Measurements from ENCODE around the gene MPG. TPM values are rescaled to one million over a fixed set of nuclear protein-coding genes. Genes with fewer than 3 reads are reported as not detected.
"Not testable (repeated sequence)": the region's sequence is repeated elsewhere in the genome, so short reads cannot be mapped to it uniquely, and the experiment has no call there.

Gene MPG, protein sequence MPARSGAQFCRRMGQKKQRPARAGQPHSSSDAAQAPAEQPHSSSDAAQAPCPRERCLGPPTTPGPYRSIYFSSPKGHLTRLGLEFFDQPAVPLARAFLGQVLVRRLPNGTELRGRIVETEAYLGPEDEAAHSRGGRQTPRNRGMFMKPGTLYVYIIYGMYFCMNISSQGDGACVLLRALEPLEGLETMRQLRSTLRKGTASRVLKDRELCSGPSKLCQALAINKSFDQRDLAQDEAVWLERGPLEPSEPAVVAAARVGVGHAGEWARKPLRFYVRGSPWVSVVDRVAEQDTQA
- total RNA-seq, result 10 to 100 TPM; 45.8 to 48.1 TPM

DNA sequence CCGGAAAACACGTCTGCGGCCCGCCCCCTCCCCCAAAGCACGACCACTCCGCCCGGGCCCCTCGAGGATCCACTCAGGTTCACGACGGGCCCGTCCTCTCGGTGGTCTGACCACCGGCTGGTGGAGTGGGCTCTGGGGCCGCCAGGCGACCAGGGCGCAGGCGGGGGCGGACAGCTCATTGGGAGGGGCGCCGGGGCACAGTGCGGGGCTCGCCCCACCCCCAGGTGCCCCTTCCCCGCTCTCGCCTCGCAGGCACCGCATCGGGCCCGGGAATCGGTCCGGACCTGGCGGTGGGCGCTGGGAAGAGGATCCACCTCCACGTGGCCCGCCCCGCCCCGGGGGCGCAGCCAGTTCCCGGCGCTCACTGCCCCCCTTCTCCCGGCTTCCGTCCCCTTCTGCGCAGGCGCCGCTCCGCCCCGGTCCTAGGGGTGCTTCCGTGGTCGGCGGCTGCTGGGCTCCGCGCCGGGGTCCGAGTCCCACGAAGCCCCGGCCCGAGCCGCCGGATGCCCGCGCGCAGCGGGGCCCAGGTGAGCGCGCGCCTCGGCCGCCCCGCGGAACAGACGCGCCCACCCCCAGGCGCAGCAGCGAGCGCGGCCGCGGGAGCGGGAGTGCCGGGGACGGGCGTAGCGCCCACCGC is at the start of gene MPG:
Gene MPG (plus strand): TSS at position 419 of the 637 bp plus-strand sequence. CDS start 85 bp downstream, at position 504.
- peaks cover 5% of the 10 kb centered on the region for H3K36me3 Mint-ChIP-seq
- POLR2A ChIA-PET, result interaction anchor here (0.7 to 1.6 kb wide), 7 partner anchors 12 to 491 kb away, joined by 3 to 10 read pairs (median 3); partner anchors contain the start of genes POLR3K and SNRNP25

DNA sequence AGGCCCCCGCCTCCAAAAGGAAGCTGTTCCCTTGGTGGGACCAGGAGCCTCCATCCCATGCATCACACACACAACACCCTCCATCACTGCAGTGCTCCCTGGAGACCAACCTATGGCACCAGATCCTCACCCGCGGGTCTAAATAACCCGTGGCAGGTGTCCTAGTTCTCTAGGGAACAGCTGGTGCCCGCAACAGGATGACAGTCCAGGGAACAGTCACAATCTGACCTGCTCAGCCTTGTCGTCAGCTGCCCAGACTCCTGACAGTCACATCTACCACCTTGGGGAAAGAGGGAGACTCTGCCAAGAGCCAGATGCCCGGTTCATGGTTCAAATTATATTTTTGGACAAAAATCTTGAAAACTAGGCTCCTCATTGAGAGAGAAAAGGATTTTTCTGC is 47.4 kb upstream of the MPG start:
- H3K36me3 Mint-ChIP-seq; H3K27ac Mint-ChIP-seq; H3K27me3 Mint-ChIP-seq; DNase-seq; ATAC-seq (ENCODE audit: low read depth); H3K4me1 Mint-ChIP-seq; POLR2A ChIA-PET; H3K4me3 Mint-ChIP-seq; H3K9me3 Mint-ChIP-seq: not testable (repeated sequence)

More for the DNA sequence above, at the start of gene MPG:
- Mint-ChIP-seq H3K9me3 (no peaks in the 10 kb centered on the region), H3K27ac (peak within 1 kb of the TSS; percentile 84), H3K27me3 (peaks cover 24% of the 10 kb centered on the region), H3K4me3 (peak within 1 kb of the TSS; percentile 89), H3K4me1 (peaks cover 18% of the 10 kb centered on the region)
- ATAC-seq (ENCODE audit: low read depth) (peak; percentile 75), DNase-seq (peak; percentile 91)

- POLR2A ChIA-PET; H3K27ac Mint-ChIP-seq; H3K27me3 Mint-ChIP-seq; H3K4me3 Mint-ChIP-seq; H3K36me3 Mint-ChIP-seq; DNase-seq; H3K9me3 Mint-ChIP-seq; ATAC-seq (ENCODE audit: low read depth): not testable (repeated sequence)
- peaks cover 12% of the 10 kb centered on the region for H3K4me1 Mint-ChIP-seq
These were observed 44.7 kb upstream of the MPG start for GRCh38 chr16:33154-33876.

- Mint-ChIP-seq H3K9me3 (no peaks in the 10 kb centered on the region), H3K4me1 (peaks cover 17% of the 10 kb centered on the region), H3K27ac (peak overlapping the region; percentile 76), H3K4me3 (no peak overlapping the region), H3K27me3 (no peaks in the 10 kb centered on the region), H3K36me3 (peaks cover 2% of the 10 kb centered on the region)
- ATAC-seq (ENCODE audit: low read depth) (no peak), DNase-seq (no peak)
- POLR2A ChIA-PET, result no interaction called here
These were observed 44.0 kb upstream of the MPG start for GRCh38 chr16:33877-34647.

DNA sequence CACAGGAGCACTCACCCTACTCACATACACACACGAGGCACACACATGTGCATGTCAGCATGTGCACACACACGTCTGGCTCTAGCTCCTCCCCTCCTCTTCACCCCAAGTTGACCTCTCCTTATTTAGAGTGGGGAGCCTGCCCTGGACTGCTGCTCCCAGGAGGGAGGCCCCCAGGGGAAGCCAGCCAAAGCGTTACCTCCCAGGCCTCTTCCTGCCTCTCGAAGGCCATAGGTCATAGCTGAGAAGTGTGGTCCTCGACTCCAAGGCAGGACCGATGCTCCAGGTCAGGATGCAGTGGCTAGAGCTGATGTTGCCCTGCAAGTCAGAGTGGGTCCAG is 43.4 kb upstream of the MPG start:
- DNase-seq (no peak), ATAC-seq (ENCODE audit: low read depth) (no peak)
- Mint-ChIP-seq H3K27ac (peak overlapping the region; percentile 76), H3K36me3 (peaks cover 4% of the 10 kb centered on the region), H3K27me3 (no peaks in the 10 kb centered on the region), H3K4me1 (peaks cover 22% of the 10 kb centered on the region), H3K9me3 (no peaks in the 10 kb centered on the region), H3K4me3 (no peak overlapping the region)
- POLR2A ChIA-PET, result no interaction called here

GRCh38 chr16:35011-35677 is 42.9 kb upstream of the MPG start:
- no peaks in the 10 kb centered on the region for H3K27me3 Mint-ChIP-seq
- POLR2A ChIA-PET, result no interaction called here
- peaks cover 25% of the 10 kb centered on the region for H3K4me1 Mint-ChIP-seq
- peak overlapping the region; percentile 76 for H3K27ac Mint-ChIP-seq
- ATAC-seq (ENCODE audit: low read depth) (no peak), DNase-seq (no peak)
- no peaks in the 10 kb centered on the region for H3K9me3 Mint-ChIP-seq
- H3K36me3 Mint-ChIP-seq, result peaks cover 4% of the 10 kb centered on the region
- H3K4me3 Mint-ChIP-seq, result no peak overlapping the region

GRCh38 chr16:35678-36305 is 42.2 kb upstream of the MPG start:
- Mint-ChIP-seq H3K27ac (no peak overlapping the region), H3K36me3 (peaks cover 4% of the 10 kb centered on the region), H3K4me1 (peaks cover 25% of the 10 kb centered on the region), H3K4me3 (no peak overlapping the region), H3K27me3 (no peaks in the 10 kb centered on the region), H3K9me3 (no peaks in the 10 kb centered on the region)
- no peak for DNase-seq
- POLR2A ChIA-PET, result no interaction called here
- ATAC-seq (ENCODE audit: low read depth), result no peak

- H3K4me1 Mint-ChIP-seq, result peaks cover 27% of the 10 kb centered on the region
- POLR2A ChIA-PET, result interaction anchor here (1.2 kb wide), 1 partner anchor 17 kb away, joined by 4 read pairs; the partner anchor contains the start of genes POLR3K and SNRNP25
- ATAC-seq (ENCODE audit: low read depth), result no peak
- no peaks in the 10 kb centered on the region for H3K27me3 Mint-ChIP-seq
- no peak for DNase-seq
- H3K4me3 Mint-ChIP-seq, result no peak overlapping the region
- no peaks in the 10 kb centered on the region for H3K9me3 Mint-ChIP-seq
- no peak overlapping the region for H3K27ac Mint-ChIP-seq
- peaks cover 4% of the 10 kb centered on the region for H3K36me3 Mint-ChIP-seq
These were observed 41.6 kb upstream of the MPG start for GRCh38 chr16:36336-36984.

DNA sequence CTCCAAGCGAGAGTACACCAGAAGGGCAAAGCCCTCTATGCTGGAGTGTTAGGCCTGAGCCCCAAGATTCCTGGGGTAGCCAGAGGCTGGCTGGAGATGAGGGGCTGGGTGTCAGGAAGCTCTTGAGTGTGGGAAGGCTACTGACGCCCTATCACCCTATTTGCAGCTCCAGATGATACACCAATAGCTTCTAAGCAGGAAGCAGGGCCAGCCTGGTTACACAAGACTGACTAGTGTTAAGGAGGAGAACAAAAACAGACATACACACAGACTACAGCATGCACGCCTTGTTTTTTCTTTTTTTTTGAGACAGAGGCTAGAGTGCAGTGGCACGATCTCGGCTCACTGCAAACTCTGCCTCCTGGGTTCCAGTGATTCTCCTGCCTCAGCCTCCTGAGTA is 40.5 kb upstream of the MPG start:
- Mint-ChIP-seq H3K27ac (no peak overlapping the region), H3K4me3 (no peak overlapping the region), H3K36me3 (peaks cover 12% of the 10 kb centered on the region), H3K27me3 (no peaks in the 10 kb centered on the region), H3K4me1 (peaks cover 35% of the 10 kb centered on the region), H3K9me3 (no peaks in the 10 kb centered on the region)
- POLR2A ChIA-PET, result interaction anchor here (0.6 to 1.2 kb wide), 2 partner anchors 16 to 418 kb away, joined by 3 to 4 read pairs; partner anchors contain the start of genes POLR3K and SNRNP25
- DNase-seq (no peak), ATAC-seq (ENCODE audit: low read depth) (no peak)

GRCh38 chr16:38206-38605 is 39.8 kb upstream of the MPG start:
- Mint-ChIP-seq H3K27ac (peak overlapping the region; percentile 77), H3K4me1 (peaks cover 40% of the 10 kb centered on the region), H3K36me3 (peaks cover 19% of the 10 kb centered on the region)
- not testable (repeated sequence) for H3K4me3 Mint-ChIP-seq; DNase-seq; H3K27me3 Mint-ChIP-seq; ATAC-seq (ENCODE audit: low read depth); H3K9me3 Mint-ChIP-seq
- POLR2A ChIA-PET, result interaction anchor here (0.6 to 2.4 kb wide), 3 partner anchors 15 to 417 kb away, joined by 3 to 27 read pairs (median 3); partner anchors contain the start of genes POLR3K and SNRNP25

DNA sequence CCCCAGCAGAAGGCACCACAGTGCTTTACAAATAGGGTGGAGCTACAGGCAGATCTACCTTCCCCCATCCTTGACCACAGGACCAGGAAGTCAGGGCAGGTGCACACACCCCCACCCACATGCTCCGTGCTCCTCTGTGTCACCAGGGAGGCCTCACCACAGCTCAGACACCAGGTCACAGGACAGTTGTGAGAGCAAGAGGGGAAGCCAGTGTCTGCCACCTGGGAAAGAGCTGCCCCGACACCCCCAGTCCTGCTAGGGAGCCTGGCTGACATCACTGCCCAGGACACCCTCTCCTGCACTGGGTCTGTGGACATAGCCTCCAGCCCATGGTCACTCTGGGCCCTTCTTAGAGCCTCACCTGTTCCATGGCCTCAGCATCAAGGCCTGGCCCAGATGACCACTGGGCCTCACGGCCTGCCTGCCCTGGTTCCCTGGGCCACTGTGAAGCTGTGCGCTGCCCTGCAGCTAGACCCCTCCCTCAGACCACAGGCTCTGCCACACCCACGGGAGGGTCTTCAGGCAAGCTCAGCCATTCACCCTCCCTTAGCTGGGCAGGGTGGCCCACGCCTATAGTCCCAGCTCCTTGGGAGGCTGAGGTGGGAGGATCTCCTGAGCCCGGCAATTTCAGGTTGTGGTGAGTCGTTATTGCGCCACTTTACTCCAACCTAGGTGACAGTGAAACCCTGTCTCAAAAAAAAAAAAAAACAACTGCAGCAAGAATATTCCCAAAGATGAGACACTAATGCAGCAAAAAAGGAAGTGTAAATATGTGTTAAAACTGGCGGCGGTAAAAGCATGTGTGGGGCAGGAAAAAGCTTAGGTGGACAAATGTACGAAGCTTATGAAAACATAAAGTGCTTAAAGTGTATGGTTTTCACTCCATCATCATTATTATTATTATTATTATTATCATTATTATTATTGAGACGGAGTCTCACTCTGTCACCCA is 38.8 kb upstream of the MPG start:
- H3K36me3 Mint-ChIP-seq, result peaks cover 26% of the 10 kb centered on the region
- peaks cover 43% of the 10 kb centered on the region for H3K4me1 Mint-ChIP-seq
- POLR2A ChIA-PET, result interaction anchor here (1.0 to 2.4 kb wide), 2 partner anchors 14 to 38 kb away, joined by 3 to 27 read pairs; partner anchors contain the start of genes POLR3K and SNRNP25
- H3K9me3 Mint-ChIP-seq, result no peaks in the 10 kb centered on the region
- H3K27ac Mint-ChIP-seq, result peak overlapping the region; percentile 77
- ATAC-seq (ENCODE audit: low read depth) (peak; percentile 97), DNase-seq (peak; percentile 63)
- H3K4me3 Mint-ChIP-seq, result peak overlapping the region; percentile 42
- H3K27me3 Mint-ChIP-seq, result no peaks in the 10 kb centered on the region

All from activated naive CD8-positive, alpha-beta T cell treated with anti-CD3 and anti-CD28 coated beads, Interleukin-2, amount 10 ng/mL, durations not matched to agents 7 days and 5 days (primary cell).